ENCODE measurements around the gene ZNF462. TPM values are rescaled to one million over a fixed set of nuclear protein-coding genes. Genes with fewer than 3 reads are reported as not detected.
A peak's percentile ranks its signal among the peaks of the same experiment; 100 is the strongest.
"Not testable (repeated sequence)": the region's sequence is repeated elsewhere in the genome, so short reads cannot be mapped to it uniquely, and the experiment has no call there.

Gene ZNF462
- polyA plus RNA-seq = not detected

- no peaks in the 10 kb centered on the region for H3K36me3 Mint-ChIP-seq
- H3K27me3 Mint-ChIP-seq = peaks cover 57% of the 10 kb centered on the region
- peaks cover 0 to 5% (median 3%) of the 10 kb centered on the region in 3 donors for H3K9me3 Mint-ChIP-seq
- H3K4me3 Mint-ChIP-seq = peak within 1 kb of the TSS in 3 of 4 donors; percentile 59 to 86 (median 65)
- peaks cover 0 to 10% (median 3%) of the 10 kb centered on the region in 3 donors for H3K4me1 Mint-ChIP-seq
- peak within 1 kb of the TSS in 1 of 3 donors; percentile 88 for H3K27ac Mint-ChIP-seq
These were observed at the start of gene ZNF462 for GRCh38 chr9:106862821-106863720. Gene ZNF462 (plus strand): TSS chr9:106863166. CDS start chr9:106923384, 60,218 bp downstream.

- Mint-ChIP-seq H3K27me3 (no peaks in the 10 kb centered on the region), H3K4me1 (no peaks in the 10 kb centered on the region), H3K4me3 (no peak overlapping the region), H3K36me3 (peaks cover 1% of the 10 kb centered on the region), H3K9me3 (peaks cover 3 to 10% (median 3%) of the 10 kb centered on the region in 3 donors), H3K27ac (no peak overlapping the region)
These were observed 46.4 kb upstream of the ZNF462 start for GRCh38 chr9:106816524-106816923.

GRCh38 chr9:106818034-106818433 is 44.9 kb upstream of the ZNF462 start:
- H3K4me3 Mint-ChIP-seq = no peak overlapping the region
- H3K36me3 Mint-ChIP-seq = peaks cover 1% of the 10 kb centered on the region
- H3K4me1 Mint-ChIP-seq = no peaks in the 10 kb centered on the region
- H3K27ac Mint-ChIP-seq = no peak overlapping the region
- no peaks in the 10 kb centered on the region for H3K27me3 Mint-ChIP-seq
- peaks cover 3 to 7% (median 3%) of the 10 kb centered on the region in 3 donors for H3K9me3 Mint-ChIP-seq

- Mint-ChIP-seq H3K36me3 (no peaks in the 10 kb centered on the region), H3K4me3 (no peak overlapping the region), H3K4me1 (no peaks in the 10 kb centered on the region), H3K9me3 (peaks cover 0 to 3% (median 0%) of the 10 kb centered on the region in 3 donors), H3K27me3 (no peaks in the 10 kb centered on the region), H3K27ac (no peak overlapping the region)
These were observed 42.1 kb upstream of the ZNF462 start for GRCh38 chr9:106820866-106821265.

- no peaks in the 10 kb centered on the region for H3K27me3 Mint-ChIP-seq
- no peak overlapping the region for H3K4me3 Mint-ChIP-seq
- H3K9me3 Mint-ChIP-seq = peaks cover 3 to 5% (median 4%) of the 10 kb centered on the region in 3 donors
- H3K36me3 Mint-ChIP-seq = peaks cover 1% of the 10 kb centered on the region
- H3K4me1 Mint-ChIP-seq = no peaks in the 10 kb centered on the region
- H3K27ac Mint-ChIP-seq = no peak overlapping the region
These were observed 34.9 kb upstream of the ZNF462 start for GRCh38 chr9:106828070-106828469.

GRCh38 chr9:106828965-106829364 is 34.0 kb upstream of the ZNF462 start:
- Mint-ChIP-seq H3K9me3 (peaks cover 7 to 10% (median 7%) of the 10 kb centered on the region in 3 donors), H3K4me3 (no peak overlapping the region), H3K27ac (no peak overlapping the region), H3K27me3 (no peaks in the 10 kb centered on the region), H3K4me1 (no peaks in the 10 kb centered on the region), H3K36me3 (peaks cover 1% of the 10 kb centered on the region)

GRCh38 chr9:106829666-106830408 is 33.1 kb upstream of the ZNF462 start:
- peaks cover 1% of the 10 kb centered on the region for H3K36me3 Mint-ChIP-seq
- no peak overlapping the region for H3K4me3 Mint-ChIP-seq
- H3K27ac Mint-ChIP-seq = no peak overlapping the region
- H3K4me1 Mint-ChIP-seq = no peaks in the 10 kb centered on the region
- no peaks in the 10 kb centered on the region for H3K27me3 Mint-ChIP-seq
- H3K9me3 Mint-ChIP-seq = peaks cover 7 to 11% (median 7%) of the 10 kb centered on the region in 3 donors

GRCh38 chr9:106830527-106831150 is 32.3 kb upstream of the ZNF462 start:
- Mint-ChIP-seq H3K27me3 (no peaks in the 10 kb centered on the region), H3K27ac (no peak overlapping the region), H3K4me3 (no peak overlapping the region), H3K4me1 (no peaks in the 10 kb centered on the region), H3K9me3 (peaks cover 9 to 14% (median 10%) of the 10 kb centered on the region in 3 donors), H3K36me3 (peaks cover 1% of the 10 kb centered on the region)

GRCh38 chr9:106834888-106835287 is 28.1 kb upstream of the ZNF462 start:
- Mint-ChIP-seq H3K9me3 (peaks cover 8 to 14% (median 12%) of the 10 kb centered on the region in 3 donors), H3K4me3 (no peak overlapping the region), H3K27me3 (no peaks in the 10 kb centered on the region), H3K36me3 (no peaks in the 10 kb centered on the region), H3K27ac (no peak overlapping the region), H3K4me1 (no peaks in the 10 kb centered on the region)

- no peaks in the 10 kb centered on the region for H3K4me1 Mint-ChIP-seq
- peaks cover 8 to 14% (median 12%) of the 10 kb centered on the region in 3 donors for H3K9me3 Mint-ChIP-seq
- H3K4me3 Mint-ChIP-seq = no peak overlapping the region
- H3K27me3 Mint-ChIP-seq = no peaks in the 10 kb centered on the region
- H3K36me3 Mint-ChIP-seq = no peaks in the 10 kb centered on the region
- H3K27ac Mint-ChIP-seq = no peak overlapping the region
These were observed 27.1 kb upstream of the ZNF462 start for GRCh38 chr9:106835840-106836239.

GRCh38 chr9:106843371-106843770 is 19.6 kb upstream of the ZNF462 start:
- Mint-ChIP-seq H3K27ac (no peak overlapping the region), H3K4me3 (no peak overlapping the region), H3K36me3 (no peaks in the 10 kb centered on the region), H3K4me1 (no peaks in the 10 kb centered on the region), H3K9me3 (peaks cover 0 to 4% (median 0%) of the 10 kb centered on the region in 3 donors), H3K27me3 (peaks cover 1% of the 10 kb centered on the region)

GRCh38 chr9:106846307-106846706 is 16.7 kb upstream of the ZNF462 start:
- H3K4me1 Mint-ChIP-seq = no peaks in the 10 kb centered on the region
- H3K36me3 Mint-ChIP-seq = no peaks in the 10 kb centered on the region
- H3K9me3 Mint-ChIP-seq = peaks cover 0 to 4% (median 0%) of the 10 kb centered on the region in 3 donors
- no peak overlapping the region for H3K4me3 Mint-ChIP-seq
- H3K27me3 Mint-ChIP-seq = peaks cover 1% of the 10 kb centered on the region
- no peak overlapping the region for H3K27ac Mint-ChIP-seq

- no peak overlapping the region for H3K27ac Mint-ChIP-seq
- no peak overlapping the region for H3K4me3 Mint-ChIP-seq
- H3K36me3 Mint-ChIP-seq = no peaks in the 10 kb centered on the region
- H3K9me3 Mint-ChIP-seq = peaks cover 0 to 4% (median 0%) of the 10 kb centered on the region in 3 donors
- no peaks in the 10 kb centered on the region for H3K4me1 Mint-ChIP-seq
- H3K27me3 Mint-ChIP-seq = peaks cover 1% of the 10 kb centered on the region
These were observed 16.1 kb upstream of the ZNF462 start for GRCh38 chr9:106846857-106847256.

GRCh38 chr9:106851640-106852039 is 11.3 kb upstream of the ZNF462 start:
- not testable (repeated sequence) for H3K4me1 Mint-ChIP-seq, H3K36me3 Mint-ChIP-seq, H3K9me3 Mint-ChIP-seq, H3K27ac Mint-ChIP-seq, H3K27me3 Mint-ChIP-seq, H3K4me3 Mint-ChIP-seq

All from IgD-negative memory B cell (primary cell).